ENCODE data around the gene STAT5A. TPM values are rescaled to one million over a fixed set of nuclear protein-coding genes. Genes with fewer than 3 reads are reported as not detected.

STAT5A gene
- polyA plus RNA-seq, 1 donor (not counting 4 experiments of a cell fraction or from before 2014, with no cell fraction given): 0.51 TPM

GRCh38 chr17:42348104-42348503 lies 59.8 kb downstream of the STAT5A start:
- H3K4me1 ChIP-seq (ENCODE audit: control insufficient read depth, extremely low read depth, insufficient read depth, low read length): peaks cover 26% of the 10 kb centered on the region
- peaks cover 14 to 21% of the 10 kb centered on the region in 2 experiments for H3K36me3 ChIP-seq (ENCODE audit: control insufficient read depth in 2 of 2, extremely low read depth in 1 of 2, insufficient read depth in 2 of 2, low read length in 2 of 2)
- dilution Hi-C loops (cut with MboI; ENCODE audit: extremely low pct_ligation_motif_present, low sequenced_read_pairs): no loop called here
- TF ChIP-seq CTCF (optimal IDR thresholded peaks at IDR 0.05 in 1 of 3, IDR thresholded peaks at IDR 0.05 in 1 of 3, conservative IDR thresholded peaks at IDR 0.05 in 1 of 3; ENCODE audit: extremely low read depth in 1 of 3, insufficient read depth in 2 of 3, low read length in 3 of 3) (no peak), EZH2 (IDR thresholded peaks at IDR 0.05; ENCODE audit: low read length) (no peak)
- H3K79me2 ChIP-seq (ENCODE audit: control insufficient read depth, insufficient read depth, low read length): peaks cover 23% of the 10 kb centered on the region
- H3K9me3 ChIP-seq (ENCODE audit: control insufficient read depth, low read depth, low read length): no peaks in the 10 kb centered on the region
- H3K27me3 ChIP-seq (ENCODE audit: control insufficient read depth, extremely low read depth, insufficient read depth, low read length): no peaks in the 10 kb centered on the region
- no peak overlapping the region for H3K4me3 ChIP-seq (ENCODE audit: control insufficient read depth in 2 of 3, extremely low read depth in 1 of 3, insufficient read depth in 2 of 3, low read depth in 1 of 3, low read length in 3 of 3)
- no peaks in the 10 kb centered on the region for H4K20me1 ChIP-seq (ENCODE audit: control insufficient read depth, extremely low read depth, insufficient read depth, low read length)
- H3K9ac ChIP-seq (ENCODE audit: control insufficient read depth, extremely low read depth, insufficient read depth, low read length): no peak overlapping the region
- peaks cover 2% of the 10 kb centered on the region for H3K9me1 ChIP-seq (ENCODE audit: control insufficient read depth, extremely low read depth, insufficient read depth, low read length)
- FAIRE-seq: no peak
- no peak overlapping the region for H2AFZ ChIP-seq (ENCODE audit: control insufficient read depth, low read length)
- no peak overlapping the region for H3K27ac ChIP-seq (ENCODE audit: control insufficient read depth, insufficient read depth, low read length)
- H3K4me2 ChIP-seq (ENCODE audit: control insufficient read depth, extremely low read depth, insufficient read depth, low read depth, low read length): no peak overlapping the region
- DNase-seq (ENCODE audit: low read depth, low spot score): no peak

GRCh38 chr17:42354956-42355843 lies 66.9 kb downstream of the STAT5A start:
- no peak overlapping the region for H3K27ac ChIP-seq (ENCODE audit: control insufficient read depth, insufficient read depth, low read length)
- H3K9ac ChIP-seq (ENCODE audit: control insufficient read depth, extremely low read depth, insufficient read depth, low read length): no peak overlapping the region
- dilution Hi-C loops (cut with MboI; ENCODE audit: extremely low pct_ligation_motif_present, low sequenced_read_pairs): no loop called here
- no peak for TF ChIP-seq CTCF (optimal IDR thresholded peaks at IDR 0.05 in 1 of 3, IDR thresholded peaks at IDR 0.05 in 1 of 3, conservative IDR thresholded peaks at IDR 0.05 in 1 of 3; ENCODE audit: extremely low read depth in 1 of 3, insufficient read depth in 2 of 3, low read length in 3 of 3)
- no peak for TF ChIP-seq EZH2 (IDR thresholded peaks at IDR 0.05; ENCODE audit: low read length)
- H3K79me2 ChIP-seq (ENCODE audit: control insufficient read depth, insufficient read depth, low read length): peaks cover 53% of the 10 kb centered on the region
- H3K4me2 ChIP-seq (ENCODE audit: control insufficient read depth, extremely low read depth, insufficient read depth, low read depth, low read length): no peak overlapping the region
- H3K4me3 ChIP-seq (ENCODE audit: control insufficient read depth in 2 of 3, extremely low read depth in 1 of 3, insufficient read depth in 2 of 3, low read depth in 1 of 3, low read length in 3 of 3): no peak overlapping the region
- no peaks in the 10 kb centered on the region for H3K9me1 ChIP-seq (ENCODE audit: control insufficient read depth, extremely low read depth, insufficient read depth, low read length)
- DNase-seq (ENCODE audit: low read depth, low spot score): no peak
- no peak for FAIRE-seq
- no peaks in the 10 kb centered on the region for H4K20me1 ChIP-seq (ENCODE audit: control insufficient read depth, extremely low read depth, insufficient read depth, low read length)
- H3K27me3 ChIP-seq (ENCODE audit: control insufficient read depth, extremely low read depth, insufficient read depth, low read length): no peaks in the 10 kb centered on the region
- no peaks in the 10 kb centered on the region for H3K4me1 ChIP-seq (ENCODE audit: control insufficient read depth, extremely low read depth, insufficient read depth, low read length)
- H2AFZ ChIP-seq (ENCODE audit: control insufficient read depth, low read length): no peak overlapping the region
- H3K36me3 ChIP-seq (ENCODE audit: control insufficient read depth in 2 of 2, extremely low read depth in 1 of 2, insufficient read depth in 2 of 2, low read length in 2 of 2): no peaks in the 10 kb centered on the region
- no peaks in the 10 kb centered on the region for H3K9me3 ChIP-seq (ENCODE audit: control insufficient read depth, low read depth, low read length)
